T-helper 9 cell (primary cell): ENCODE results near the gene ULK3.

Experiments used
- DNase-seq: peaks from one replicate; pipeline ENCODE4 v3.0.0-alpha.2; 2020

The ULK3 gene

DNA sequence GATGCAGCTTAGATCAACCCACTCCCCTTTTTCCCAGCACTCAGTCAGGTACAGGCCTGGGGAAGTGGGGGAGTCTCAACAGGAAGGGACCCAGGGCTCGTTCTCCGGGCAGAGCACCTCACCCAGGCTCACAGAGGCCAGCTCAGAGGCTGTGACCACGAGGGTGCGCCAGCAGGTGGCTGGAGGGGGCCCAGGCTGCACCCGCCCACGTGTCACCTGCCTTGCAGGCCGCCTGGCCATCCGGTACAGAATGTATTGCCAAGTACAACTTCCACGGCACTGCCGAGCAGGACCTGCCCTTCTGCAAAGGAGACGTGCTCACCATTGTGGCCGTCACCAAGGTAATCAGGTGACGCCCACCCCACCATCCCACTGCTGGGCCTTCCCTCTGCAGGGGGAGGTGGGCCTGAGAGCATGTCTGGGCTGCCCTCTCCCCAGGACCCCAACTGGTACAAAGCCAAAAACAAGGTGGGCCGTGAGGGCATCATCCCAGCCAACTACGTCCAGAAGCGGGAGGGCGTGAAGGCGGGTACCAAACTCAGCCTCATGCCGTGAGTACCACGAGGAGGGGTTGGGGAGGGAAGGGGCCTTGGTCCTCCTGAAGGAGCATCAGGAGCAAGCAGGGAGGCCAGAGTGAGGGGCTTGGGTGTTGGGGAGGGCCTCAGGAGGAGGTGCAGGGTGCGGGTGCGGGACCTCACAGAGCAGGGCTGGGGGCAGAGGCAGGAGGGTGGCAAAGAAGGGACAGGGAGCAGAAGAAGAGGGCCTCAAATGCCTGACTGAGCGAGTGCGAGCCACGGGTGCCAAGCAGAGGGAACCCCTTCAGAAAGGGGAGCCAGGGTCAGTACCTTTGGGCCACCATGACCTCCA is 44.3 kb downstream of the ULK3 start:
- DNase-seq, result no peak

DNA sequence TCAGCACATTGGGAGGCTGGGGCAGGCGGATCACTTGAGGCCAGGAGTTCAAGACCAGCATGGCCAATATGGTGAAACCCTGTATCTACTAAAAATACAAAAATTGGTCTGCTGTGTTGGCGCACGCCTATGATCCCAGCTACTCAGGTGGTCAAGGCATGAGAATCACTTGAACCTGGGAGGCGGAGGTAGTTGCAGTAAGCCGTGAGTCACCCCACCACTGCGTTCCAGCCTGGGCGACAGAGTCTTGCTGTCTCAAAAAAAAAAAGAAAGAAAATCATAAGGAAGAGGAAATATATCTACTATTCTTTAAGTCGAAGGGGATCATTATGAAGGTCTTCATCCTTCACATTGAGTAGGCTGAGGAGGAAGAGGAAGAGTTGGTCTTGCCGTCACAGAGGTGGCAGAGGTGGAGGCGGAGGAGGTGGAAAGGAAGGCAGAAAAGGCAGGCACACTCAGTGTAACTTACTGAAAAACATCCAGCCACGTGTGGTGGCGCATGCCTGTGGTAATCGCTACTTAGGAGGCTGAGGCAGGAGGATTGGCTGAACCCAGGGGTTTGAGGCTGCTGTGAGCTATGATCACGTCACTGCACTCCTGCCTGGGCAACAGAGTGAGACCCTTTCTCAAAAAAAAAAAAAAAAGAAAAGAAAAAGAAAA is 46.9 kb downstream of the ULK3 start:
- DNase-seq, result no peak

DNA sequence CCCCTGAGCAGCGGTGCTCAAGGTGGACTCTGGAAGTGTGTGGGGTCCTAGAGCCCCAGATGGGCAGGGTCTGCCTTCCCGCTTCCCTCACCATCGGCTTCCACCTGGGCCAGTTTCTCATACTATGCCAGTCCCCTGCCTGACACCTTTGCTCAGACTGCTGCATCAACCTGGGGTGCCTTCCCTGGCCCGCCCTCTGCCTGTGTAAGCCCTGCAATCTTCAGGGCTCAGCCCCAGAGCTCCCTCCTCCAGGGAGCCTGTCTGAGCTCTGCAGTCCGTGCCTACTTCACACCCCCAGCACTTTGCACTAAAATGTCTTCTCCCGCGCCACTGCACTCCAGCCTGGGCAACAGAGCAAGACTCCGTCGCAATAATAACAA is 48.0 kb downstream of the ULK3 start:
- DNase-seq, result no peak

DNA sequence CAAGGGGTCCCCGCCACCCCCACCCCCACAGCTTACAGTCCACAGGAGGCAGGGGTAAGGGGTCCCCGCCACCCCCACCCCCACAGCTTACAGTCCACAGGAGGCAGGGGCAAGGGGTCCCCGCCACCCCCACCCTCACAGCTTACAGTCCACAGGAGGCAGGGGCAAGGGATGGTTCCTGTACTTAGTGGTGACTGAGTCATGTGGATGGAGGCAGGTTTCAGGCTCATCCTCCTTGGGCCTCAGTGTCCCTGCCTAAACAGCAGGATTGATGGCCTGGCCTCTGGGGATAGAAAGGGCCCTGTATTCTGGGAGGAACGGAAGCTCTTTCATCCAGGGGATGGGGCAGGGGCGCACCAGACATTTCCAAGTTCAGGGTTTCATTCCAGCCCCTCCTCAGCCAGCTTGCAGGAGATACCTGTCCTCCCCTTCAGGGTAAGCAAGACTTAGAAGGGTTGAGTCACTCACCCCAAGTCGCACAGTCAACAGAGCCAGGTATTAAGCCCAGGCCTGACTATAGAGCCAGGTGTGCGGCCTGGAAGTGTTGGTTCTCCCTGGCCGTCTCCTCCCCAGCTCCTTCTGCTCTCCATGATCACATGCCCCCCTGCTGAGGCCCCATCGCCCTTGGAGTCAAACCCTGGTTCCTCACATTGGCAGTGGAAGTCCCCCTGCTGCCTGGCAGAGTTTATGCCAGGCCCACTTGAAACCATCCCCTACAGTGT is 48.5 kb downstream of the ULK3 start:
- DNase-seq, result no peak

DNA sequence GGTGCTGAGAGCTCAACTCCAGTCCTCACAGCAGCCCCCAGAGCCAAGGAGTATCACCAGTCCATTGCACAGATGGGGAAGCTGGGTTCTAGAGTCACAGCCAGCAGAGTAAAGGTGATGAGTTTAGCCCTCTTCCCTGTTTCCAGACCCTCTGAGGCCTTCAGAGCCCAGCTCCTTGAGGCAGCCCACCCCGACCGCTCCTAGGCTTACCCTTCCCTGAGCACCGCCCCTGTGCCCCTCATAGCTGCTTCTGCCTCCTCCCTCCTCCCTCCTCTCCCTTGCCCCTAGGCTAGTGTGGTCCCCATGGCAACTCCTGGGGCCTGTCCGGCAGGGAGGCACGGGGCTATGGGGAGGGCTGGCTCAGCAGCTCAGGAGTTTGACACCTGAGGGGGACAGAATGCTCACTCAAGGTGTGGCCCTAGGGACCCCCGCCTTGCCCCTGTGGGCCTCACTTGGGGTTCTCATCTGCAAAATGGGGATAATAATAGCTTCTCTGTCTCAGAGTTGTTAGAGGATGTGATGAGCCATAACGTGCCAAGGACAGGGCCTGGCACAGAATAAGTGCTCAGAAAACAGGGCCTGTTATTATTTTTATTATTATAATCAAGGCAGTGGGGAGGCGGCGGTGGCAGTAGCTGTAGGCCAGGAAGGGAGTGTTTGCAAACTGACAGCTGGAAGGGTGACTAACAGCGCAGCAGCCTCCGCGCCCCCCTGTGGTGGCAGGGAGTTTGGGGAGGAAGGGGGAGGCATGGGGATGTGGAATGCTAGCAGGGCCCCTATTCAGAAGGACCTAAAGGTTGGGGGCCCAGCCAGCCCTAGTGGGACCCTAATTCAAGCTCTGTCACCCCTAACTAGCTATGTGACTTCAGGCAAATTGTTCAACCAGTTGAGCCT is 49.6 kb downstream of the ULK3 start:
- DNase-seq, result peak; percentile 77

DNA sequence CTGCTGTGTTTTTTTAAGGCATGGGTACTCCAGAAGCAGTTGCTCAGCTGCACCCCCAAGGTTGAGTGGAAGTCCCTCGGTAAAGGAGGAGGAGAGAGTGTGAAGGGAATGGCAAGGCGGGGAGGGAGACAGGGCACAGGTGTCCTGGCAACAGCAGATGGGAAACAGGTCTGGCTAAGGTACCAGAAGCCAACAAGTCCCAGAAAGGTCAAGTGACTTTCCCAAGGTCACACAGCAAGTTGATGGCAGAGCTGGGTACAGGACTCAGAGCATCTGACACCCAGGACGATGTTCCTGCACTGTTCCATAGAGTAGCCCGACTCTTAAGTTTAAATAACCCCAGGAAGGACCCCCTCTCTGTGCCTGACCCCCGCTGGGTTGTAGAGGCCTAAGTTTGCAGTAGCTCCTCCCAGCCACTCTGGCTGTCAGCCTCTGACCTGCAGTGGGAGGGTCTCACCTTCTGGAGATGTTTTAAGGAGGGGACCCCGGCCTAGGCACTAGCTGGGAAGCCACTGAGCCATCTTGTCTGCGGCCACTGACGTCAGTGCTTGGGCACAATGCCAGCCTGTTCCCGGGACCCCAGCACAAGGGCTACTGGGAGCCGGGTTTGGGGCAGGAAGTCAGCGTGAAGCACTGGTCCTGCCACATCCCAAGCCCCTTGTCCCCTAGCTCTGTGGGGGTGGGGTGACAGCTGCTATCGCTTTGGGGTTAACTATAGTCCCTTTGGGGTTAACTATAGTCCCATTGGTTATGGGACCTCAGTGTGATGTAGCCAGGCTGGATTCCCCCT is 50.5 kb downstream of the ULK3 start:
- DNase-seq, result no peak

DNA sequence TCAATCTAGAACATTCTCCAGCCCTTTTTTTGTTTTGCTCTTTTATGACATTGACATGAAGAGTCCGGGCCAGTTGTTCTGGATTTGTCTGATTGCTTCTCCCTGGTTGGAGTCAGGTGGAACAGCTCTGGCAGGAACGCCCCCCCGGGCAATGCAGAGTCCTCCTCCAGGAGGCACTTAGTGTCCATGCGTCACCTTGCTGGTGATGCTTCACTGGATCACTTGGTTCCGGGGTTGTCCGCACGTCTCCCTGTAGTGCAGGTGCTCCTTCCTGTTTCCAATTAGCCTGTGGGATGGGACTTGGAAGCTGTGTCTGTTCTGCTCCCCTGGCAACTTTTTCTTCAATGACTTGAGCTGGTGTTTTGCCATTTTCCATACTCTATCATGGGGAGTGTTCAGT is 51.3 kb downstream of the ULK3 start:
- no peak for DNase-seq

DNA sequence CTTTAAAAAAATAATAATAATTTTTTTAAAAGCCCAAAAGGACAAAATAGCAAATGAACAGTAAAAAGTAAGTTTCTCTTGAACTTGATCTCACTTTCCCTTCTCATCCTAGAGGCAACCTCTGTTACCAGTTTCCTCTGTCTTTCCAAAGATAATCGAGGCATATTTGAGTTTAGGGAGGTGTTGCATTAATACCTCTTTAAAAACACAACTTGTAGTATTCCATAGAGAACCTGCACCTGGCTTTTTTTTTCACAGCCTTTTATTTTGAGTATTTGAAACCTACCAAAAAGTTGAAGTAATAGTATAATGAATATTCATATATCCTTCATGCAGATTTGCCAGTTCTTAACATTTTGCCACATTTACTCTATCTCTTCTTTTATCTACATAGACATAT is 51.9 kb downstream of the ULK3 start:
- DNase-seq, result no peak

DNA sequence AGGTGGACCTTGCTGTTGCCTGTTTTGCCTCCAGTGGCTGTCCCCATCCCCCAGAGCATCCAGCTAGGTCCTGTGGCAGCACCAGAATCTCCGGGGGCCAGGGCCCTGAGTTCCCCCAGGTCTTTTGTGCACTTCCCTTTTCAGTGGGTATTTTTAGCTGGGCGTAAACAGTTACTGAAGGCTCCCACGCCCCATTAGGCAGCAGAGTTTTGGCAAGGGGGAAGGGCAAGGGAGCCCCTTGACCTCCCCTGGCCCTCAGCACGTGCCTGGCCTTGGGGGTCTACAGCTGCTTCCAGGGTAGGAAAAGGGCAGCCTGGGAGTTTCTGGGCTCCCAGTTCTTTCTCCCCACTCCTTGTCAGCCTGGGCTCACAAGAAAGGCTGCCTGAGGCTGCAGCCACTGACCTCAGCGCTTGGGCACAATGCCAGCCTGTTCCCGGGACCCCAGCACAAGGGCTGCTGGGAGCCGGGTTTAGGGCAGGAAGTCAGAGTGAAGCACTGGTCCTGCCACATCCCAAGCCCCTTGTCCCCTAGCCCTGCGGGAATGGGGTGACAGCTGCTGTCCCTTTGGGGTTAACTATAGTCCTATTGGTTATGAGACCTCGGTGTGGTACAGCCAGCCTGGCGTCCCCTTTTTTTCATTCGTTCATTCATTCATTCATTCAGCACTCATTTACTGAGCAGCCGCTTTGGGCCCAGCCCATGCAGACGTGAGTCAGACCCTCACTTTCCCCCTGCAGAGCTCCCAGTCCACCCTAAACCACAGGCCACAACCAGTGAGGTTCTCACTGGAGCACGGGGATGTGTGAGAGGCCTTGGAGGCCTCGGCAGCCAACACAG is 52.7 kb downstream of the ULK3 start:
- peak; percentile 33 for DNase-seq

DNA sequence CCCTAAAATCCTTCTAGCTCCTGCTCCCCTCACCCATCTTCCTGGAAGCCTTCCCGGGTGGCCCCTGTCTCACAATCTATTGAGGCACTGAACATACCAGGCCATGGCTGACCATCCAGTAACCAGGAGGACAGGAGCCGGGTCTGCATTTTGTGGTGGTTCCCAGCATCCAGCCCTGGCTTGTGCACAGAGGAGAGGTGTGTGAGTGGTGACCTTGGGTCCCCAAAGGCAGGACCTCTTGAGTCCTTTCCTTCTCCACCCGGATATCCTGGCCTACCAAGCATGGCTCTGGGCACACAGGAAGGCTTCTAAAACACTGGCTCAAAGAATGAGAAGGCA is 53.2 kb downstream of the ULK3 start:
- DNase-seq, result no peak

DNA sequence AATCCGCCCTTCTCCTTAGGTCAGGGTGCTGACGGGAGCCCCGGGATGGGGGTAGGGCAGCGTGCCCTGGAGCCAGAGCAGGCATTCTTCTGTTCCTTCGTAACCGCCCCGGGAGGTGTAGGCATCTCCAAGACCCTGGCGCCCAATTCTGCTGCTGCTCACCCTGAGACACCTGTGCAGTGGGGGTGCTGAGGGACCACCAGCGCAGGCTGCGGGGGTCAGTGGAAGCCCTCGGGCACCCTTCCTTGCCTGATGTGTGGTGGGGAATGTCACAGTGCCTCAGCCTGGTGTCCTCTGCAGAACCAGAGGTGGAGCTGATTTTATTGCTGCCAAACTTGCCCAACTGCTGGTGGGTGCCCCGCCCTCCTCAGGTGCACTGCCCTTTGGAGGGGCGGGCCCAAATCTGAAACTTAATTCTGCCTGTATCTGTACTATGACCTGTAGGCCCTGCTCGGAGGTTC is 53.8 kb downstream of the ULK3 start:
- no peak for DNase-seq

DNA sequence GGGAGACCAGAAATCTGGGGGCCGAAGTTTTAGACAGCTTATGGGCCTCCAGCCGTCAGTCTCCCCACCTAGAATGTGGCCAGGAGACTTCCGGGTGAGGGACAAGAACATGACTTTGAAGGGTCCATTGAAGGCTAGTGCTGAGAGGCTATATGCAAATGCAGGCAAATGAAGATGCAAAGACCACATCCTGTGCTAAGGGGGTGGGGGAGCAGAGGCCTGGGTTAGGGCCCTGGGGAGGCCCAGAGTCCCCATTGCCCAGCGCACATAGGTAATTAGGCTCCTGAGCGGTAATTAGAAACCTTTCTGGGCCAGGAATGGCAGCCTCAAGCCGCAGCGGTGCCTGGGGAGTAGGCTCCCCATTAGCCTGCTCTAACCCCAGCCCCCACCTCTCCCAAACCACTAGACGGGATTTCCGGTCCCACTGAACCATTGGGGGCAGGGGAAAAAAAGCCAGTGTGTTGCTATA is 54.2 kb downstream of the ULK3 start:
- DNase-seq, result peak; percentile 56

DNA sequence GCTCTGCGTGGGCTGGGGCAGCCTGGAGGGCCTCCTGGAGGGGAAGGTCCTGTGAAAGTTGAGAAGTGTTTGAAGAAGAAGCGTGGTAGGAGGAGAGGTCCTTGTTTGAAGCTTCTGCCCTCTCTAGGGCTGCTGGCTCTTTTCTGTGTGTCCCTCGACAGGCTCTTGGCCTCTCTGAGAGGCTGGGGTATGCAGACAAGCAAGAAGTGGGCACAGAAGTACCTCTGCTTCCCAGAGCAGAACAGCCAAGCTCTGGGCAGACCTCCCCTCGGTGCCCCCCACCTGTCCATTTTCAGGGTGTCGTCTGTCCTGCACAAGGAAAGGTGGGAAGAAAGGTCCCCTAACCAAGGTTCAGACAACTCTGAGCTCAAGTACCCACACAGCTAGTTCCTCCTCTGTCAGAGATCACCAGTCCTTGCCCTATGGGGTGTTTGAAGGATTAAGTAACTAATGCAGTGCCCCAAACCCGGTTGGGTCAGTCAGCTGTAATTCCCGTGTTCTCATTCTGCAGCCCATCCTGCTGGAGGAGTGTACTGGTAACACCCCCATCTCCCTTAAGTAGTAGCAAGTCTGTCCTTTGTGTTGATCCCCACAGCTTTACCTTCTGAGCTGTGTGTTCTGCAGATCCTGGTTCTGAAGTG is 54.8 kb downstream of the ULK3 start:
- no peak for DNase-seq

DNA sequence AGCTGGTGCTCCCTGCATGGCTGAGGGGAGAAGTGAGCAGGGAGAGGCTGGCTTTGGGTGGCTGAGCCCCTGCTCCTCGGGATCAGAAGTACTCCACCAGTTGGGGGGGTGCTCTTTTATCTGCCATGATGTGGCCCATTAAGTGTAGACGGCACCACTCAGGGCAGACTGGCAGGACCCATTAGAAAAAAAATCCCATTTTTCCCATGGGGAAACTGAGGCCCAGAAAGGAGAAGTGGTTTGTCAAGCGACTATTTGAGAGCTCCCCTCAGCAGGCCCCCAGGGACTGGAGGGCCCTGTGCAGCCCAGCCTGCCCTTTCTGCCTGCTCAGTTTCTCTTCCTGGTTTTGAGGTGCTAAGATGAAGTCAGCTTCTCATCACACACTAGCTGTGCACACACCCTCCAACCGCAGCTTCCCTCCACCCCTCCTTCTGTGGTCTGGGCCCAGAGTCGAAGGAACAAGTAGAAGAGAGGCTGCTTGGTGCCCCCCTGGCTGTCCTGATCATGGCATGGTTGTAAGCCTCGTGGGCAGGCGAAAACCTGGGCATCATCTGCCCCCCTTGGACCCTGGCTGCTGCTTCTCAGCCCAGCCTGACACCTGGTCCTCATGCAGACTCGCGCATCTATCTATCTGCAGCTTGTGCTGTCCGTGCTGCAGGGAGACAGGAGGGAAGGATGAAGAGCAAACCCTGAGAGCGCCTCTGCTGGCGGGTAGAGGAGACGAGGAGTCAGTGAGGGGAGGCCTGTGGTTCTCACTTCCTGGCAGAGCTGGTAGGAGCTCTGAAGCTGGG is 55.5 kb downstream of the ULK3 start:
- DNase-seq, result peak; percentile 86

DNA sequence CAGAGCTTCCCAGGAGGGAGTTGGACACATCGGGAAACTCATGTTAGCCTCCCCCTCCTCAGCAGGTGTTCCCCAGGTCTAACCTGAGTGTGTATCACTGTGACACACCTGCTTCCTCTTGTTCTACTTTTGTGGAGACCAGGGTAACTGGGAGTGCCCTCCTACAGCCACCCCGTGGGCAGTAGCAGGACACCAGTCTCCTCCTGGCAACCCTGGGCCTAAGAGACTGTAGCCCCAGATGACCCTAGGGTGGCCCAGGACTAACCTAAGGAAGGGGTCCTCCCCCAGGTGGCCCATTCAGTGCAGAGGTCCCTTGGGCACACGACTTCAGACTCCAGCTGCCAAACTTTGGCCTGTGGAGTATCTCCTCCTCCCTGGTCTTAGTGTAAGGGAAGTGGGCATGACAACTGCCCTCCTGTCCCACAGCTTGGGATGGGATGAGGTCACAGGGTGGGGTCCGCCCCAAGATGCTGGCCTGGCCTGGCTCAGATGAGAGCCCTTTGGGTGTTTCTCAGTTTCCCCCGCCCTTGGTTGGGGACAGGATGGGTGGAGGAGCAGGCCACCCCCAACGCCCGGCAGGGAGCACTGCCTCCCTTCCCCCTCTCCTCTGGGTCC is 56.3 kb downstream of the ULK3 start:
- no peak for DNase-seq
